G401.6 (cell line): ENCODE results near the gene B4GALT7.

Experiments used
- FAIRE-seq: peaks from 2 replicates; lab custom pipeline; 2012; peaks lifted over from hg19 to GRCh38; lab: Jason Lieb, UNC

The B4GALT7 gene

DNA sequence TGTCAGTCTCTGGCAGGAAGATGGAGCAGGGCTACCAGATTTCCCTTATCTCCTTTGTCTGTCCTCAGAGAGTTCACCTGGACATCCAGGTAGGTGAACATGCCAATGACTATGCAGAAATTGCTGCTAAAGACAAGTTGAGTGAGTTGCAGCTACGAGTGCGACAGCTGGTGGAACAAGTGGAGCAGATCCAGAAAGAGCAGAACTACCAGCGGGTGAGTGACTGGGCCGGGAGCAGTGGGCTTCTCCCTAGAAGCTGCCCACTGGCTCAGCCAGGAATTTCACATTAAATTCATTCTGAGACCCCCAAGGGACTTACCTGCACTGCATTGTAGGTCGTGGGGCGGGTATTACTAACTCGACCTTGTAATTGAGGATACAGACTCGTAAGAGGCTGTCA lies 5.9 kb upstream of the B4GALT7 start:
- no peak for FAIRE-seq

DNA sequence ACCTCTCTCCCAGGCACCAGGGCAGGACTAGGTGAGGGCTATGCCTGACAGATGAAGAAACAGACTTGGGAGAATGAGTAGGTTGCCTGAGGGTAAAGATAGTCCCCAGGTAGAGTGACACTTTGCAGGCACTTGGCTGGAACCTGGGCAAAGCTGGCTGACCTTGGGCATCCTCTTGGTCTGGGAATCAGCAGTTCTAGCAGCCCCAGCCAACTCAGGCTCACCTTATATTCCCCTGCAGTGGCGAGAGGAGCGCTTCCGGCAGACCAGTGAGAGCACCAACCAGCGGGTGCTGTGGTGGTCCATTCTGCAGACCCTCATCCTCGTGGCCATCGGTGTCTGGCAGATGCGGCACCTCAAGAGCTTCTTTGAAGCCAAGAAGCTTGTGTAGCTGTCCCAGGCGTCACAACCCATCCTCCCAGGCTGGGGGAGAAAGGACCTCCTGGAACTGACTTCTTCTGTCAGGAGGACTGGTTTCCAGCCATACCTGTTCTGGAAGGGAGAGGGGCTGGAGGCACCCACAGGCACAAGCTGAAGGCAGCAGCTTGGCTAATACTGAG lies 4.8 kb upstream of the B4GALT7 start:
- FAIRE-seq = no peak

DNA sequence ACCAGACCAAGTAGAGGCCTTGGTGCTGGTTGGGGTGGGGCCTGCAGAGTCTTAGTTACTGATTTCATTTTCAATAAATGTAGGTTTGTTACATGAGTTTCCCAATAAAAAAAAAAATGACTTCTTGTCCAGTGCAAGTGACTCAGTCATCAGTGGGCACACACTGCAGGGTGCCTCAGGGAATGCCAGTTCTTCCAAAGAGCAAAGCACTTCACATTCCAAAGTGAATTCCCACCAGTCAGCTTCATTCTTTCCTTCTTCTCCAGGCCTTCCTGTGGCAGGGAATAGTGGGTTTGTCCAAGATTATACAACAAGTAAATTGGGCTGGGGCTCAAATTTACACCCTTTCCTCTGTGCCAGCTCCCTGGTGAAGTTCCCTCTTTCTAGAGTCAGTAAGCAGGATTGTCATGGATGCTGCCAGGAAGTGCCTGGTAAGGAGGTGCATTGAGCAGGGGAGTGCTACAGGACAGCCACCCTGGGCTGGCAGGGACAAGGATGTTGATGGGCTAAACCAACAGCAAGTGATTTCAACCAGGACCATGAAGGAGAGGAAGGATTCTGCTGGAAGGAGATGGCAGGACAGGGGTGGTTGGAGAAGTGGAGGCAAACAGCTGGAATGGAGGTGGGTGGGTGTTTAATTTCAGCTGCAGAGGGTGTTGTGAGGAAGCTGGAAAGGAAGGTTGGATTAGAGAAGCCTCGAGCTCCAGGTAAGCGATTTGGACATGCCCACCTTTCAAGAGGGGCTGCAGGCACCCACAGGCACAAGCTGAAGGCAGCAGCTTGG lies 3.7 kb upstream of the B4GALT7 start:
- FAIRE-seq = no peak

- no peak for FAIRE-seq
Observed at GRCh38 chr5:177596775-177597238, 3.1 kb upstream of the B4GALT7 start.

DNA sequence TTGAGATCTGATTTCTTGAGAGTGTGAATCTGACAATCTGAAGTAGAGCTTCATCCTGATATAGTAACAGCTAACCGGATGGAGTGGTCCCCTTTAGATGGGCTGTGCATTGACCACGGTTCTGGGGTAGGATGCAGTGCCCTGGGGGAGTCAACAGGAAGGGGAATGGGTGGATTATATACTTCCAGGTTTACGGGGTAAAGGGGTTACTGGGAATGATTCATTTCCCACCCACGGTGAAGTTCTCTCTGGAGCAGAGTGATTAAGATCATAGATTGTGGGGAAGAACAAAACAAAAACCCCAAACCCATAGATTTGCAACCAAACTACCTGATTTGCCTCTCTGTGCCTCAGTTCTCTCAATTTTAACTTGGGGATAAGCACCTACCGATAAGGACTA lies 1.5 kb upstream of the B4GALT7 start:
- FAIRE-seq = no peak

DNA sequence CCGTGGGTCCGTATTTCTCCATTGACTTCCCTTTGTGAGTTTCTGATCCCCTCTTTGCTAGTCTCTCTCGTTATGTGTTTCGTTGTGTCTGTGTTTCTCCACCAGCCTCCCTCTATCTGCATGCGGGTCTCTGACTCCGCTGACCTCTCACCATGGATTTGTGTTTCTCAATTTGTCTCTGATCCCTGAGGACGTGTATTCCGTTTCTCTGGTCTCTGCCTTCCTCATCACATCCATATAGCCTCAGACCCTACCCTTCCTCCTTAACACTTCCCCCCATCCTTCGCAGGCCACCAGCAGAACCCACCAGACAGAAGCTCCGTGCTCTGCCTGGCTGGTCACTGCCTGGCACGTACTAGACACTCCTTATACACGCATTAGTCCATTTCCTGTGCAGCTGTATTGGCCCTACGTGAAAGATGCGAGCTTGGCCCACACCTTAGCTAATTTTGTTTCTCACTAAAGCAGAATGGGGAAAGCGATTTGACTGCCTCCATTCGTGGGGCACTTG lies 631 bp downstream of the B4GALT7 start:
- FAIRE-seq = no peak

- no peak for FAIRE-seq
Observed at GRCh38 chr5:177601126-177601525, 1.2 kb downstream of the B4GALT7 start.

GRCh38 chr5:177601577-177602457 lies 1.9 kb downstream of the B4GALT7 start:
- FAIRE-seq = no peak

- no peak for FAIRE-seq
Observed at GRCh38 chr5:177602458-177602830, 2.5 kb downstream of the B4GALT7 start.

DNA sequence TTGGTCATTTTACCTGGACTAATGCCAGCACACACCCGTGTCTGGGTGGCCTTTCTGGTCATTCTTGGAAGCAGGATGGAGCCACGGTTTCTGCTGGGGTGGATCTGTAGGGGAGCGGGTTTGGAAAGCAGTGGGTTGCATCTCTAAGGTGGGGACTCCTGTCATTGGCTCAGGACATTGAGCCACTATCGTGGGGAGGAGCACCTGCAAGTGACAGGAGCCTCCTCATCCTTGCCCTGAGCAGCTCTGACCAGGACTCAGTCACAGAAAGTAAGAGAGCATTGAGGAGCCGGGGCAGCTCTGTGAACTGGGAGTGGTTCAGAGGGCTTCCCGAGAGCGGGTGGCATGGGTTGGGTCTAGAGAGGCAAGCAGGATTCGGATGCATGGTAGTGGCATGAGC lies 3.7 kb downstream of the B4GALT7 start:
- no peak for FAIRE-seq

- FAIRE-seq = no peak
Observed at GRCh38 chr5:177604116-177604521, 4.2 kb downstream of the B4GALT7 start.

- FAIRE-seq = no peak
Observed at GRCh38 chr5:177604656-177605055, 4.7 kb downstream of the B4GALT7 start.

DNA sequence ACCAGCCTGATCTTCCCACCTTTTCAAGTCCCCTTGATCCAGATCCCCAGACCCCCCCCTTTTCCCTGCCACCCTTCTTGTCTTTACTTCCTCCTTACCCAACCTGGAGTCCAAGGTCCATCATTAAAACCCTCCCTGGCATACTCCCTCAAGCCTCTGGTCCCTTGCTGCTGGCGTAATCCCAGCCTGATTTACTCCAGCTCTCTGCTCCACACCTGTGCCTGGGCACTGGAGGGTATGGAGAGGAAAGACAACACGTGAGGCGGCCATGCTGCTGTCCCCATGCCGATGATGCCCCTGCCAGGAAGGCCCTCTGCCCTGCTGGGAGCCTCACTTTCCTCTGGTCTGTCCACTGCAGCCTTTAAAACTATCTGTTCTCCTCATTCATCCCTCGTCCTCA lies 5.1 kb downstream of the B4GALT7 start:
- FAIRE-seq = no peak

GRCh38 chr5:177605667-177606066 lies 5.7 kb downstream of the B4GALT7 start:
- no peak for FAIRE-seq

- FAIRE-seq = no peak
Observed at GRCh38 chr5:177606071-177607051, 6.4 kb downstream of the B4GALT7 start.

- no peak for FAIRE-seq
Observed at GRCh38 chr5:177607115-177607451, 7.2 kb downstream of the B4GALT7 start.

- FAIRE-seq = peak; percentile 79
Observed at GRCh38 chr5:177607452-177608192, 7.7 kb downstream of the B4GALT7 start.

DNA sequence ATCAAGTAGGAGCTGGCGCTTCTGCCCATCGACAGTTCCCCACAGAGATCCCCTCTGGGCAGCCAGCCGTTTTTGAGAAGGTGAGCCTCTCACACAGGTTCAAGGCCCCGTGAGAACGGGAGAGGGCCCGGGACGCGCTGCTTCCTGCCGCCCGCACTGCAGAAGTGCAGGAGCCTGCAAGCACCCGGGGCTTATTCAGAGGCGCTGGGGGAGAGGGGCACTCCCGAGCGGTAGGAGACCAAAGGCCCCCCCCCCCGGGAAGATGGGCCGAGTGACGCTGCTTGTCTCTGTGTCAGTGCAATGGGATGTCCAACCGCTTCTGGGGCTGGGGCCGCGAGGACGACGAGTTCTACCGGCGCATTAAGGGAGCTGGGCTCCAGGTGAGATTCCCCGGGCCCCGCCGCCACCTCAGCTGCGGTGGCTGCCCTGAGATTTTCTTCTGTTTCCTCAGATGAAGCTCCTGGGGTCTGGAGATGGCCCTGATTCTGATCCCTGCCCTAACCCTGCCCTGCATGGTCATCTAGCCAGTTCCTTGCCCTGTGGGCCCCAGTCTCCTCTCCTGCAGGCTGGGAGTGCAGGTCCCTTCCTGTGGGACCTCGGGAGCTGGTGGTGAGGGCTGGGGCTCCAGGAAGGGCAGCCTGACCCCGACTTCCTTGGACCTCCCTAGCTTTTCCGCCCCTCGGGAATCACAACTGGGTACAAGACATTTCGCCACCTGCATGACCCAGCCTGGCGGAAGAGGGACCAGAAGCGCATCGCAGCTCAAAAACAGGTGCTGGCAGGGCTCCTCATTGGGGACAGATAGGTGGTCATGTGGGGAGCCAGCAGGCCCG lies 8.5 kb downstream of the B4GALT7 start:
- no peak for FAIRE-seq

- FAIRE-seq = no peak
Observed at GRCh38 chr5:177609076-177610059, 9.4 kb downstream of the B4GALT7 start.
